Liver (tissue), 3 donors: Measurements from ENCODE around the gene RARRES2.

Experiments
- CTCF ChIP-seq: fragments of 150-350 bp; IDR thresholded peaks from 2 replicates; pipeline ENCODE4 v1.5.1; 2017; ENCODE audit warnings: improper control_type of control experiment, low read depth, low read length; ENCODE audit not compliant: missing input control
- EGR1 ChIP-seq, 2 donors: IDR thresholded peaks; 2 replicates each; pipeline ENCODE4 v1.6.1; 2016 to 2018; ENCODE audit warnings: antibody characterized with exemption in 2 of 2, low read depth in 2 of 2
- GABPA ChIP-seq, 2 donors: IDR thresholded peaks in 1 of 2; conservative IDR thresholded peaks in 1 of 2; 2 replicates each; pipeline ENCODE4 v1.6.1; 2016; ENCODE audit warnings: antibody characterized with exemption in 2 of 2, mild to moderate bottlenecking in 1 of 2, moderate library complexity in 1 of 2
- MAX ChIP-seq: IDR thresholded peaks from 2 replicates; pipeline ENCODE4 v1.6.1; 2016; ENCODE audit warnings: antibody characterized with exemption
- REST ChIP-seq: IDR thresholded peaks from 2 replicates; pipeline ENCODE4 v1.6.1; 2016; ENCODE audit warnings: antibody characterized with exemption, mild to moderate bottlenecking
- SP1 ChIP-seq: IDR thresholded peaks from 2 replicates; pipeline ENCODE4 v1.6.1; 2018; ENCODE audit warnings: antibody characterized with exemption, mild to moderate bottlenecking
- TAF1 ChIP-seq: conservative IDR thresholded peaks from 2 replicates; pipeline ENCODE4 v1.6.1; 2016; ENCODE audit warnings: antibody characterized with exemption, mild to moderate bottlenecking
- YY1 ChIP-seq: IDR thresholded peaks from 2 replicates; pipeline ENCODE4 v1.6.1; 2016; ENCODE audit warnings: antibody characterized with exemption, mild to moderate bottlenecking
- ZBTB33 ChIP-seq: IDR thresholded peaks from 2 replicates; pipeline ENCODE4 v1.6.1; 2016; ENCODE audit warnings: antibody characterized with exemption
- donor health status: healthy.
- donor health status: healthy.

GRCh38 chr7:150381785-150382122 lies 40.3 kb upstream of the RARRES2 start:
- no peak for TF ChIP-seq CTCF
- TF ChIP-seq TAF1, result no peak
- TF ChIP-seq GABPA (IDR thresholded peaks at IDR 0.05 in 1 of 2, conservative IDR thresholded peaks at IDR 0.05 in 1 of 2), result no peak
- no peak for TF ChIP-seq REST
- no peak for TF ChIP-seq EGR1 (IDR thresholded peaks at IDR 0.05; ENCODE audit: low read depth in 2 of 2)
- no peak for TF ChIP-seq MAX
- no peak for TF ChIP-seq YY1
- no peak for TF ChIP-seq SP1
- no peak for TF ChIP-seq ZBTB33
